Hepatocyte (in vitro differentiated cells): ENCODE data around the gene FASN. TPM values are rescaled to one million over a fixed set of nuclear protein-coding genes. Genes with fewer than 3 reads are reported as not detected.

Source experiments
- DNase-seq: peaks from one replicate; pipeline ENCODE4 v3.0.0-alpha.2; 2016; ENCODE audit warnings: low spot score
- H2AFZ ChIP-seq: fragments of 200-600 bp; sonication (generic); 2 replicates; pipeline ENCODE4 v1.6.0; 2016; ENCODE audit warnings: antibody characterized with exemption, mild to moderate bottlenecking
- H3K27ac ChIP-seq: fragments of 200-600 bp; sonication (generic); 2 replicates; pipeline ENCODE4 v1.5.1; 2016; ENCODE audit warnings: mild to moderate bottlenecking
- H3K27me3 ChIP-seq: fragments of 200-600 bp; sonication (generic); 2 replicates; pipeline ENCODE4 v1.6.1; 2016
- H3K36me3 ChIP-seq: fragments of 200-600 bp; sonication (generic); replicated peaks from 2 replicates; pipeline ENCODE4 v1.5.1; 2016; ENCODE audit warnings: low read depth; ENCODE audit not compliant: insufficient read depth
- H3K4me1 ChIP-seq: fragments of 200-600 bp; sonication (generic); 2 replicates; pipeline ENCODE4 v1.5.1; 2016; ENCODE audit warnings: mild to moderate bottlenecking, moderate library complexity; ENCODE audit not compliant: insufficient read depth
- H3K4me2 ChIP-seq: fragments of 200-600 bp; sonication (generic); 2 replicates; pipeline ENCODE4 v1.6.0; 2016
- H3K4me3 ChIP-seq: fragments of 200-600 bp; sonication (generic); 2 replicates; pipeline ENCODE4 v1.5.1; 2016; ENCODE audit warnings: mild to moderate bottlenecking
- H3K79me2 ChIP-seq: fragments of 200-600 bp; sonication (generic); 2 replicates; pipeline ENCODE4 v1.6.0; 2017; ENCODE audit warnings: mild to moderate bottlenecking
- H3K9me2 ChIP-seq: fragments of 200-600 bp; sonication (generic); replicated peaks from 2 replicates; pipeline ENCODE4 v1.6.0; 2017; ENCODE audit warnings: mild to moderate bottlenecking; ENCODE audit not compliant: insufficient read depth
- H3K9me3 ChIP-seq: fragments of 200-600 bp; sonication (generic); 2 replicates; pipeline ENCODE4 v1.5.1; 2016; ENCODE audit warnings: low read depth, mild to moderate bottlenecking
- H4K20me1 ChIP-seq: fragments of 200-600 bp; sonication (generic); 2 replicates; pipeline ENCODE4 v1.6.0; 2016; ENCODE audit warnings: mild to moderate bottlenecking; ENCODE audit not compliant: insufficient read depth, poor library complexity, severe bottlenecking
- CTCF ChIP-seq: fragments of 200-600 bp; sonication (generic); IDR thresholded peaks from 2 replicates; pipeline ENCODE4 v1.5.1; 2016; ENCODE audit warnings: antibody characterized with exemption, mild to moderate bottlenecking; ENCODE audit not compliant: poor library complexity
- EZH2 ChIP-seq: fragments of 200-600 bp; sonication (generic); IDR thresholded peaks from 2 replicates; pipeline ENCODE4 v1.6.1; 2016; ENCODE audit warnings: antibody characterized with exemption, mild to moderate bottlenecking, borderline replicate concordance
- EZH2phosphoT487 ChIP-seq: fragments of 200-600 bp; sonication (generic); IDR thresholded peaks from one replicate; pipeline ENCODE4 v1.6.1; 2018; ENCODE audit warnings: antibody characterized with exemption, mild to moderate bottlenecking, low read depth, moderate library complexity; ENCODE audit not compliant: unreplicated experiment, severe bottlenecking
- WGBS: methylation state at CpG from one replicate; pipeline ENCODE4 v1.1.6; 2016; ENCODE audit warnings: low lambda C conversion rate; ENCODE audit errors: missing lambda C conversion rate; 5-methylcytosine and 5-hydroxymethylcytosine counted together
- polyA plus RNA-seq: library from polyadenylated mRNA; unstranded; fragments of >200 nt; fragmentation: Nextera tagmentation; extraction: Ambion mirVana; gene quantifications from 2 replicates; pipeline ENCODE4 v1.2.1, GENCODE V29; 2016
- total RNA-seq: library from RNA; depleted of rRNA; stranded (reverse); fragments of >200 nt; gene quantifications from 2 replicates; pipeline ENCODE4 v1.2.3, GENCODE V29; 2014

The FASN gene
- total and polyA plus RNA-seq, 2 experiments from 2014 or later, result 77.6 to 118 TPM

GRCh38 chr17:82104797-82105416 is 6.9 kb upstream of the FASN start:
- Histone ChIP-seq H3K4me1 (peaks cover 64% of the 10 kb centered on the region), H3K27ac (peak overlapping the region; percentile 90), H3K27me3 (no peaks in the 10 kb centered on the region), H3K9me2 (no peaks in the 10 kb centered on the region), H4K20me1 (no peaks in the 10 kb centered on the region), H2AFZ (no peak overlapping the region), H3K4me2 (no peak overlapping the region), H3K36me3 (no peaks in the 10 kb centered on the region), H3K9me3 (no peaks in the 10 kb centered on the region), H3K4me3 (no peak overlapping the region), H3K79me2 (peaks cover 3% of the 10 kb centered on the region)
- WGBS, result 95% methylated on average over 11 of the region's 11 CpGs
- DNase-seq, result no peak
- TF ChIP-seq CTCF, result no peak
- no peak for TF ChIP-seq EZH2phosphoT487
- TF ChIP-seq EZH2, result no peak

GRCh38 chr17:82103553-82104451 is 5.8 kb upstream of the FASN start:
- Histone ChIP-seq H3K79me2 (peaks cover 12% of the 10 kb centered on the region), H2AFZ (no peak overlapping the region), H3K36me3 (no peaks in the 10 kb centered on the region), H3K4me3 (no peak overlapping the region), H3K27me3 (no peaks in the 10 kb centered on the region), H3K9me2 (no peaks in the 10 kb centered on the region), H3K4me1 (peaks cover 73% of the 10 kb centered on the region), H4K20me1 (no peaks in the 10 kb centered on the region), H3K27ac (peak overlapping the region; percentile 90), H3K4me2 (peak overlapping the region; percentile 40), H3K9me3 (no peaks in the 10 kb centered on the region)
- 14% methylated on average over 20 of the region's 24 CpGs for WGBS
- DNase-seq, result peak; percentile 90
- TF ChIP-seq EZH2phosphoT487, result no peak
- no peak for TF ChIP-seq CTCF
- no peak for TF ChIP-seq EZH2

GRCh38 chr17:82101767-82102679 is 4.0 kb upstream of the FASN start:
- no peaks in the 10 kb centered on the region for H3K9me2 ChIP-seq
- H3K4me1 ChIP-seq, result peaks cover 72% of the 10 kb centered on the region
- H3K27ac ChIP-seq, result peak overlapping the region; percentile 90
- peaks cover 21% of the 10 kb centered on the region for H3K79me2 ChIP-seq
- no peaks in the 10 kb centered on the region for H3K36me3 ChIP-seq
- H4K20me1 ChIP-seq, result peaks cover 6% of the 10 kb centered on the region
- H3K27me3 ChIP-seq, result no peaks in the 10 kb centered on the region
- no peak for DNase-seq
- no peak overlapping the region for H2AFZ ChIP-seq
- WGBS, result 73% methylated on average over 17 of the region's 18 CpGs
- no peaks in the 10 kb centered on the region for H3K9me3 ChIP-seq
- peak overlapping the region; percentile 36 for H3K4me2 ChIP-seq
- TF ChIP-seq EZH2, result no peak
- TF ChIP-seq CTCF, result no peak
- TF ChIP-seq EZH2phosphoT487, result no peak
- H3K4me3 ChIP-seq, result no peak overlapping the region
